ENCODE data around the gene LRRC19.

- TF ChIP-seq CTCF (IDR thresholded peaks at IDR 0.05) (no peak), POLR2A (IDR thresholded peaks at IDR 0.05) (peak; percentile 19 to 45)
Observed at GRCh38 chr9:27005491-27005890, at the start of gene LRRC19.
